MM.1S (cell line): Measurements from ENCODE around the gene DMXL2.

Source experiments
- DNase-seq: peaks from one replicate; pipeline ENCODE4 v3.0.0-alpha.2; 2015
- H2AFZ ChIP-seq: fragments of 300-600 bp; sonication (generic); 2 replicates; pipeline ENCODE4 v1.6.0; 2016; ENCODE audit warnings: antibody characterized with exemption, low read length
- H3F3A ChIP-seq: fragments of 300-600 bp; sonication (generic); 2 replicates; pipeline ENCODE4 v1.6.1; 2016; ENCODE audit warnings: mild to moderate bottlenecking, antibody characterized with exemption, low read length, moderate library complexity, mixed read lengths; ENCODE audit not compliant: insufficient read depth
- H3K27ac ChIP-seq: fragments of 300-600 bp; sonication (generic); 2 replicates; pipeline ENCODE4 v1.5.1; 2016; ENCODE audit warnings: mild to moderate bottlenecking, low read length
- H3K27me3 ChIP-seq: fragments of 300-600 bp; sonication (generic); replicated peaks from 2 replicates; pipeline ENCODE4 v1.6.0; 2016; ENCODE audit warnings: low read length; ENCODE audit not compliant: insufficient read depth
- H3K36me3 ChIP-seq: fragments of 300-600 bp; sonication (generic); replicated peaks from 2 replicates; pipeline ENCODE4 v1.6.1; 2016; ENCODE audit warnings: mild to moderate bottlenecking, low read length, mixed read lengths; ENCODE audit not compliant: insufficient read depth
- H3K4me1 ChIP-seq: fragments of 300-600 bp; sonication (generic); 2 replicates; pipeline ENCODE4 v1.6.1; 2016; ENCODE audit warnings: low read length, mixed read lengths
- H3K4me2 ChIP-seq: fragments of 300-600 bp; sonication (generic); 2 replicates; pipeline ENCODE4 v1.6.0; 2016; ENCODE audit warnings: low read depth, low read length
- H3K4me3 ChIP-seq: fragments of 300-600 bp; sonication (generic); 2 replicates; pipeline ENCODE4 v1.5.1; 2016; ENCODE audit warnings: low read length, mixed read lengths
- H3K79me2 ChIP-seq: fragments of 300-600 bp; sonication (generic); 2 replicates; pipeline ENCODE4 v1.6.1; 2016; ENCODE audit warnings: mixed run types, low read length, mixed read lengths
- H3K9ac ChIP-seq: fragments of 300-600 bp; sonication (generic); 2 replicates; pipeline ENCODE4 v1.6.1; 2016; ENCODE audit warnings: low read length, mixed read lengths
- H3K9me2 ChIP-seq: fragments of 300-600 bp; sonication (generic); replicated peaks from 2 replicates; pipeline ENCODE4 v1.6.1; 2016; ENCODE audit warnings: mild to moderate bottlenecking, low read length, mixed read lengths; ENCODE audit not compliant: insufficient read depth
- H3K9me3 ChIP-seq: fragments of 300-600 bp; sonication (generic); replicated peaks from 2 replicates; pipeline ENCODE4 v1.6.1; 2016; ENCODE audit warnings: mild to moderate bottlenecking, low read length, mixed read lengths; ENCODE audit not compliant: insufficient read depth
- H4K20me1 ChIP-seq: fragments of 300-600 bp; sonication (generic); 2 replicates; pipeline ENCODE4 v1.6.1; 2016; ENCODE audit warnings: mild to moderate bottlenecking, low read length, moderate library complexity, mixed read lengths; ENCODE audit not compliant: insufficient read depth
- CTCF ChIP-seq: fragments of 300-600 bp; sonication (generic); IDR thresholded peaks from 2 replicates; pipeline ENCODE4 v1.5.1; 2016; ENCODE audit warnings: antibody characterized with exemption, low read length, mixed read lengths
- EZH2 ChIP-seq: fragments of 300-600 bp; sonication (generic); optimal IDR thresholded peaks from 2 replicates; pipeline ENCODE3; 2017; ENCODE audit warnings: low read depth, mild to moderate bottlenecking, antibody characterized with exemption, low read length, mixed read lengths
- EZH2phosphoT487 ChIP-seq: fragments of 300-600 bp; sonication (generic); IDR thresholded peaks from 2 replicates; pipeline ENCODE4 v1.6.1; 2018; ENCODE audit warnings: antibody characterized with exemption, low read length

Gene DMXL2

GRCh38 chr15:51524376-51524775 is 98.2 kb downstream of the DMXL2 start:
- DNase-seq, result no peak
- H2AFZ ChIP-seq, result no peak overlapping the region
- no peaks in the 10 kb centered on the region for H4K20me1 ChIP-seq
- H3F3A ChIP-seq, result no peaks in the 10 kb centered on the region
- no peak overlapping the region for H3K9ac ChIP-seq
- H3K4me2 ChIP-seq, result no peak overlapping the region
- H3K9me2 ChIP-seq, result no peaks in the 10 kb centered on the region
- H3K36me3 ChIP-seq, result no peaks in the 10 kb centered on the region
- no peak overlapping the region for H3K27ac ChIP-seq
- TF ChIP-seq EZH2phosphoT487 (no peak), CTCF (no peak), EZH2 (no peak)
- H3K27me3 ChIP-seq, result no peaks in the 10 kb centered on the region
- H3K79me2 ChIP-seq, result no peaks in the 10 kb centered on the region
- H3K4me1 ChIP-seq, result no peaks in the 10 kb centered on the region
- no peak overlapping the region for H3K4me3 ChIP-seq
- no peaks in the 10 kb centered on the region for H3K9me3 ChIP-seq

- Histone ChIP-seq H3F3A (no peaks in the 10 kb centered on the region), H3K27ac (no peak overlapping the region), H2AFZ (no peak overlapping the region), H3K4me3 (no peak overlapping the region), H3K27me3 (no peaks in the 10 kb centered on the region), H4K20me1 (no peaks in the 10 kb centered on the region), H3K9me2 (no peaks in the 10 kb centered on the region), H3K36me3 (no peaks in the 10 kb centered on the region), H3K79me2 (no peaks in the 10 kb centered on the region), H3K4me1 (no peaks in the 10 kb centered on the region), H3K9me3 (no peaks in the 10 kb centered on the region), H3K4me2 (no peak overlapping the region), H3K9ac (no peak overlapping the region)
- TF ChIP-seq EZH2phosphoT487 (no peak), CTCF (no peak), EZH2 (no peak)
- no peak for DNase-seq
Measured at GRCh38 chr15:51516291-51516690, 106.3 kb downstream of the DMXL2 start.

GRCh38 chr15:51505251-51505650 is 117.3 kb downstream of the DMXL2 start:
- TF ChIP-seq EZH2phosphoT487, result no peak
- no peak for TF ChIP-seq CTCF
- TF ChIP-seq EZH2, result no peak
- Histone ChIP-seq H3K4me2 (no peak overlapping the region), H3K4me3 (no peak overlapping the region), H3K9me3 (no peaks in the 10 kb centered on the region), H3K27ac (no peak overlapping the region), H2AFZ (no peak overlapping the region), H3K9ac (no peak overlapping the region), H3K79me2 (no peaks in the 10 kb centered on the region), H3F3A (no peaks in the 10 kb centered on the region), H4K20me1 (no peaks in the 10 kb centered on the region), H3K4me1 (no peaks in the 10 kb centered on the region), H3K36me3 (no peaks in the 10 kb centered on the region), H3K9me2 (no peaks in the 10 kb centered on the region), H3K27me3 (no peaks in the 10 kb centered on the region)
- no peak for DNase-seq
